DMS53 (cell line): ENCODE measurements around the gene IL9.
"Not testable (repeated sequence)": the region's sequence is repeated elsewhere in the genome, so short reads cannot be mapped to it uniquely, and the experiment has no call there.

Experiments used
- DNase-seq: peaks from one replicate; lab custom pipeline; 2025; lab: John Stamatoyannopoulos, UW

Gene IL9

DNA sequence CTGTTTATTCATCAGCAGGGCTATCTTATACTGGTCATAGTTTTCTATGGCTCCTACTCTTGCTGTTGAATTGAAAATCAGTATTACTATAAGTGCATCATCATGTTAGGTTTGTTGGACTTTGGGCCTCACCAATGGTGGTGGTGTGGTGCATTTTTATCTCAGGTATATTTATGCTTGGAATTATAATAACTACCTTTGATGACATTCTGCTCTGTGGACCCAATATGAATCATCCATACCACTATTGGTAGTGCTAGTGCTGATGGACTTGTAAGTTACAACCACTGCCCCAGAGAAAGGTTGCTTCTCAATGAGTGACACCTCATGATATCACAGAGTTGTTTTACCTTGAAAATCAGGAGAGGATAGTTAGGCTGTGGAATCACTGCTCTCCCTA, 28.0 kb downstream of the IL9 start:
- DNase-seq = no peak

DNA sequence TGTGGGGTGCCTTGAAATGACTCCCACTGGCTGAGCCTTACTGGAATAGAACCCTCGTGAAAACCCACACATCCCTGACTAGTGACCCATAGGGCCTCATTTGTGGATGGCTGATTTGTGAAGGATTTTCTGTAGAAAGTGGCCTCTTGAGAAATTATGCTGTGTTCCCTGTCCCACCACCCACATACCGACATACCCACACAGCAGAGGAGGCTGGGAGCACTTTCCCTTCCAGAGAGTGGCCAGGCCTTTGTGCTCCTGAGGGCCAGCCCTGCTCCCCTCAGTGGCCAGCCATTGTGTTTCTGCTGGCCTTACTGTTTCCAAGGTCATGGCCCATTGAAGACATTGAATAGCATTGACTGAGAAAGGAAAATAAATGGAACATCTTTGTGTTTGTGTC, 29.6 kb downstream of the IL9 start:
- DNase-seq = no peak

DNA sequence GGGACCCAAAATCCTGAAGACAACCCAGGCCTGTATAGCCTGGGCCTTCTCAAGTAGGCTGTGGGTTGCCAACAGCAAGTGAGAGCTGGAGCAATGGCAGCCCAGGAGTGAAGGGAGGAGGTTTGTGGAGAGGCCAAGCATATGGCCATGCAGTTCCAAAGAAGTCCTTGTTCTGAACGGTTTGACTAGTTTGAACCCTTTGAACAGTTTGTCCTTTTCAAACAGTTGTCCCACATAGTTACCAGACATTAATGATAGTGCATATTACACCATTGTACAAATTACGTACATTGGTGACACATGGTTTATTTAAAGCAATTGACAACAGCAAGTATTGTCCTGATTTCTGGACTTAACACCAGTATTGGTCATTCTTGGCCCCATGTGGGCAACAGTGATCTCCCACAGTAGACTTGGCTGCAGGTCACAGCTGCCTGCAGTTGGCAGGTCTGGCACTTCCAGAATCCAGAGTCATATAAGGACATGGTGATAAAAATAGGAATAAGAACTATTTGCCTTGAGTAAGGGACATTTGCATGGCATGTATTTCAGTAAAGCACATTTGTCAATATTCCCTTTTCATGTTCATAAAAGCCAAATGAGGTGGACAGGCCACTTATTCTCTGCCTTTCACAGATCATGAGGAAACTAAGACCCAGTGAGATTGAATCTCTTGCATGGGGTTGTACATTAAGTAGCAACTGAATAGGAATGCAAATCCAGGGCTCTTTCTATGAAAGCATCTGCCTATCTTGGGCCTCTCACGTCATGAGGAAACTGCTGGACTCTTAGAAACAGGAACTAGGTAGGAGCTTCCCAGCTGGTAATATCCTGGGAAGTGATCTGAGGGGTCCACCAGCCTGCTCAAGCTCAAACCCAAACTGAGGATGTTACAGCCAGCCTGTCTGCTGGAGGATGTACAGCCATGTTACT, 30.9 kb downstream of the IL9 start:
- no peak for DNase-seq

DNA sequence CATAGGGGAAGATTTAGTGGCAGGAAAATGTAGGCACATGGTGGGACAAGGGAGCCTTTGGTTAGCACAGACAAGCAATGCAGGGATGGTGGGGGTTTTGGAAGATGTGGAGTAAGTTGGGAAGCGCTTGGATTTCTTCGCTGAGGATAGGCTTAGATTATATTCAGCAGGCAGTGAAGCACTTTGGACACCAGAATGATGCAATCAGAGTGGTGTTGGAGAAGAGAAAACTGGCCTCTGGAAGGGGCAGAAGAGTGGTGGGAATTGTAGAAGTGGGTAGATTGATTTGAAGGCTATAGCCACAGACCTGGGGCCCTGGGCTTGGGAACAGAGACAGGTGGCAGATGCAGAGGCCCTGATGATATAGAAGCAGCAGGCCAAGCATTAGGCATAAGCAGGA, 32.9 kb downstream of the IL9 start:
- DNase-seq = no peak

DNA sequence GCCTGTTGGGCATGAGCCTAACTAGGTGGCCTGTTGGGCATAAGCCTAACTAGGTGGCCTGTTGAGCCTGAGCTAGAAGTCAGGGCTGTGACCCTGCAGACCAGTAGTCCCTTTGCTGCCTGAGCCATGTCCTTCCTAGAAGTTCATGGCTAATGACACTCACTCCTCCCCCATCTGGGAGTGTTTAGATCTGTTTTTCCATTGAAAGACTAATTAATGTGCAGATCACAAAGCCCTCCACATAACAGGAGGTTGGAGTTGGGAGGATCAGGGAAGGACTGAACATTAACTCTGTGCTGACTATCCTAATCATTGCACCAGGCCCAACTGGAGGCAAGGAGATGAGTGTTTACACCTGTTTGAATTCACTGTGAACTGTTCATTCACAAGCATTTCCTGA, 33.6 kb downstream of the IL9 start:
- no peak for DNase-seq

DNA sequence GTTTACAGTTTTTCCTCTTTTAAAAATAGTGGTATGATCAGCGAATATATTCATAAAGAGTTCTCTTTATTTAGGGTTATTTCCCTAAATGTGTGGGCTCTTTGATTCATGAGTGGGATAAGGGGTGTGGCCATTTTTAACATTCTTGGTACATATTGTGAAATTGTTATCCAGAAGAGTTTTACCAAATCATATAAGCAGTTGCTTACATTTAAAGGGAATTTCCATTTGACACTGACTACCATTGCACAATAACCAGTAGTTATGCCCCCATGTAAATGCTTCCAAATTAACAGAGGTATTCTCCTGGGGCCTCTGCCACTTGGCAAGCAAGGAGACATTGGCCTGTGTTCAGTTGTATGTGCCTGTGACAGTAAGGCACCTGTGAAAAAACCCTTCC, 34.0 kb downstream of the IL9 start:
- DNase-seq = no peak

DNA sequence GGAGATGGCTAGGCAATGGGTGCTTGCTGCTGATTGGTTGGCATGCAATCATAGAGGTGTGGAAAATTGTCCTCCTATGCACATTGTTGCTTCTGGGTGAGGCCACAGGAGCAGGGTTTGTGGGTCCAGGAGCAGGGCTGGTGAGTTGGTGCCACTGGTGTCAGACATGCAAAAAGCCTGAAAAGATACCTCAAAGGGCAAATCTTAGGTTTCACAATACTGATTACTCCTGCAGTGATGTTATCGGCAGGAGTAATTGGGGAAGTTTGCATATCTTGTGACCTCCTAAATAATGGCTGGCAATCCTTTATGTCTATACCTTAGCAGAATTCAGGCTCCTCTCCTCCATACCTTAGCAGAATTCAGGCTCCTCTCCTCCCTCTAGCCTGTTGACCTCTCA, 36.0 kb downstream of the IL9 start:
- no peak for DNase-seq

DNA sequence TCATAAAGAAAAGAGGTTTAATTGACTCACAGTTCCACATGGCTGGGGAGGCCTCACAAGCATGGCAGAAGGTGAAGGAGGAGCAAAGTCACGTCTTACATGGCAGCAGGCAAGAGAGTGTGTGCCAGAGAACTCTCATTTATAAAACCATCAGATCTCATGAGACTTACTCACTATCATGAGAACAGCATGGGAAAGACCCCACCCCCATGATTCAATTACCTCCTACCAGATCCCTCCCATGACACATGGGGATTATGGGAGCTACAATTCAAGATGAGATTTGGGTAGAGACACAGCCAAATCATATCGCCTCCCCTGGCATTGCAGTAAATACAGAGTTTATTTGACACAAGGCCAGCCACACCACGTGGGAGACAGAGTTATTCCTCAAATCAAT, 36.5 kb downstream of the IL9 start:
- DNase-seq = not testable (repeated sequence)

DNA sequence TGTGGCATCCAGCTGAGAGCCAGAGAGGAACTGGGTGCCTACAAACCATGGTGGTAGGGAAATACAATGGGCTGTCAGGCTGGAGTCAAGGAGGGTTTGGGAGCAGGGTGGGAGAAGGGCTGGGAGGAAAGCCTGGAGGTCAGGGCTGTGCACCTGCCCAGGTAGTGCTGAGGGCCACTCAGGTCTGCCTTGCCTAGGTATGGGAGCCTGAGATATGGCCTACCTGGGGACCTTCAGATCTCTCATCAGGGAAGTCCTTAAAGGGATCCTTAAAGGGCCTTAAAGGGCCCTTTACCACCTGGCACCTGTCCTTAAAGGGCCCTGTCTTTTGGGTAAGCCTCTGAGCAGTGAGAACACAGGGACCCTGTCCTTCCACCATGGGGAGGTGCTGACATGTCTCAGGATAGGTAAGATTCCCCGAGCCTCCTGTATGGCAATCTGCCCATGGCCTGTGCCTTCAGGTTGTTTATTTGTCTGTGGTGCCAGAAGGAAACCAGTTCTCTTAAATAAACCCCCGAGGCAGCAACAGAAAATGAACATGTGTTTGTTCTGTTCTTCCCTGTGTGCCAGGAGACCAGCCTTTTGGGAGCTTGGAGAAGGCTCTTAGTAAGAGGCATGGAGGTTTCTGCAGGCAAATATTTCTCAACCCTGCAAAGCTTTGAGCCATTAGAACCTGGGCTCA, 37.9 kb downstream of the IL9 start:
- no peak for DNase-seq

DNA sequence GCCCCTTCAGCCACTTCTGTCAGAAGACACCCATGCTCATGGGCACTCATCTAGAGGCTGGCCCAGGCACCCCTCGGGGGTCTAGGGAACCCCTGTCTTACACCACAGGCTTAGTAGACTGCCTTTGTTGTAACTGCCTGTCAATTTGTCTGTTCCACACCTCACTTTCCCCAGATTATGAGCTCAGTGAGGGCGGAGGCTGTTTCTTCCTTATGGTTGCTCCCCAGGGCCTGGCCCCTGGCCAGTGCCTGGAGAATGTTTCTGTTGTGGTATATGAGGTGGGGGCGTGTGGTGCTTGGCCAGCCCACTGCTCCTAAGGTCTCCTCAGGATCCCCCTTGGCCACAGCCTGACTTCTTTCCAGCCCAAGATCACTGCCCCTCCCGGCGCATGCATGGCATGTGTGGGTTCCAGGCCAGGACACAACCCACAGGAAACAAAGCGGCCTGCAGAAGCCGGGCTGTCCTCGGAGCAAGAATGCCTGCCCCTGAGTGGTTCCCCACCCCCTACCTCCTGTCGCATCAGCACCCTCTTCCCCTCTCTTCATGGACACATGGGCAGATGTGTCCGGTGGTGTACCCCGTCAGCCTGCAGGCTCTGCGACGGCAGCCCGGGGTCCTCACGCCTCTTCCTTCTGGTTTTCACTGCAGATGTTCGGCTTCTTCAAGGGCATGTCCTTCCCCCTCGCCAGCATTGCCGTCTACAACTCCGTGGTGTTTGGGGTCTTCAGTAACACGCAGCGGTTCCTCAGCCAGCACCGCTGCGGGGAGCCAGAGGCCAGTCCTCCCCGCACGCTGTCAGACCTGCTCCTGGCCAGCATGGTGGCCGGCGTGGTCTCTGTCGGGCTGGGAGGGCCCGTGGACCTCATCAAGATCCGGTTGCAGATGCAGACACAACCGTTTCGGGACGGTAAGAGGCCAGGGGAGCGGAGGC, 43.5 kb downstream of the IL9 start:
- DNase-seq = no peak

DNA sequence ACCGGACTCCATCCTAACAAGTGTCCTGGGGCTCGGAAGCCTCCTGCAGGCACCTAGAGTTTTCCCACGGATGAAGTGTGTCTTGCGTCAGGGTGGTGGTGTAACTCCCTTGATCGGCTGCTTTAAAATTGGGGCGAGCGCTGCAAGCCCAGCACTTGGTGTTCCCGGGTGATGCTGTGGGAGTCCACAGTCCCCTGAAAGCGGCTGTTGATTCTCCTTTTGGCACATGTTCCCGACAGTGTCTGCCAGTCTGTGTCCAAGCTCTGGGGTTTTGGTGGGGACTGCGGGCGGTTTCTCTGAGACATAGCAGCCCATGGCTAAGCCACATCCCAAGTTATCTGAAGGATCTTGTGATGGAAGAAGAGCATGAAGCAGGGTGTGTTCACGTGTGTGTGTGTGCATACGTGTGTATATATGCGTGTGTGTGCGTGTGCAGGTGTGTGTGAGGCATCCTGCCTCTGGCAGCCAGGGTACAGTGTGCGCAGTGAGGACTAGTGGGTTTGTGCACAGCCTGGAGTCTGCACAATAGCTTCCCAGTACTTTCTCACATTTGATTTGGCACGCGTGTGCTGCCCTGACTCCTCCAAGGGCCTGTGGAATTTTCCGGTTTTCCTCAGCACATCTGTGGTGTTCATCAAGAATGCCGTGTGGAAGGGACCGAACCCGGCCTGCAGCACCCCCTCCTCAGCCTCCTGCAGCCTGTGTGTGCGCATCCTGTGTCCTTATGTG, 44.3 kb downstream of the IL9 start:
- no peak for DNase-seq

DNA sequence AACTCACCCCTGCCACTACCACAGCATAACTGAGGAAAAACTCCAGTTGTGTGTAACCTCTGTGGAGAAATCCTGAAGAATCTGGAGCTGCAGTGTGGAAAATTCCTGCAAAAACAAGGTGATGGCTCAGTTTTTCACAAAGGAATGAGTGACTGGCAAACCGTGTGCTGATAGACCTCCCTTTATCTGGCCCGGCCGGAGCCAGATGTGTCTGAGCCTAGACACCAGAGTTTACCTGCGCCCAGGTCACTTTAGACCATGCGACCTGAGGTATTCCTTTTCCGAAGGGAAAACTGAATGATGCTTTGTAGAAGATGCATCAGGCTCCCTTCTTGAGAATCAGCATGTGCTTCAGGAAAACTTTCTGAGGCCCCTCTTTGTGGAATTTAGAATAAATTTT, 45.0 kb downstream of the IL9 start:
- DNase-seq = no peak

DNA sequence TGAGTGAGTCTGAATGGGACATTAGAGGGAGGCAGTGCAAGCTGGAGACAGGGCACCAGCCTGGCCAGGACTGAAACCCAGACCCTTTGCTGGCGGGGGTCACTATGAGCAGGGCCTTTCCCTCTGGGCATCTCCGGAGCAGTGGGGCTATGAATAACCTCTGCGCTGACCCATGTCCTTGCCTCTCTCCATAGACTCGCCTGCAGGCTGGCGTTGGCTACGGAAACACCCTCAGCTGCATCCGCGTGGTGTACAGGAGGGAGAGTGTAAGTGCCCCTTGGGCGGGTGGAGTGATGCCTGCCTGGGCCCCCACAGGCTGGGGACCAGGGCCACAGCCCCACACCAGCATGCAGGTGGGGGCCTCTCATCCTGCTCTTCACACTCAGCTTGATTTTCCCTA, 45.4 kb downstream of the IL9 start:
- no peak for DNase-seq

DNA sequence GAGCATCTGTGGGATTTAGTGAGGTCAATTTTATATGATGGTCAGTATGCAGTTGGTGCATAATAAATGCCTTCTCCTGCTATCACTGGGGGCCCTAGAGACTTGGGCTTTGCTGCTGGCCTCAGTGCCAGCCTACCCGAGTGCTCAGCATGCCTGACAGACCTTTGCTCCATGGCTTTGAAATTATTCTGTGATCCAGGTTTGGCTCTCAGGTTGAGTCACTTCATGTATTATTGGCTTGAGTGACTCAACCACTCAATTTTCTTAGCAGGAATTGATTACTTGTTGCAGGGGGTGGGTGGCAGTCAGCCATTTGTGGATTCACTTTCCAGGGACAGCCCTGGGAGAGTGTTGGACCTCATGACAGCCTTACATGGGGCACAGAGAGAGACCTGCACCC, 47.7 kb downstream of the IL9 start:
- no peak for DNase-seq

DNA sequence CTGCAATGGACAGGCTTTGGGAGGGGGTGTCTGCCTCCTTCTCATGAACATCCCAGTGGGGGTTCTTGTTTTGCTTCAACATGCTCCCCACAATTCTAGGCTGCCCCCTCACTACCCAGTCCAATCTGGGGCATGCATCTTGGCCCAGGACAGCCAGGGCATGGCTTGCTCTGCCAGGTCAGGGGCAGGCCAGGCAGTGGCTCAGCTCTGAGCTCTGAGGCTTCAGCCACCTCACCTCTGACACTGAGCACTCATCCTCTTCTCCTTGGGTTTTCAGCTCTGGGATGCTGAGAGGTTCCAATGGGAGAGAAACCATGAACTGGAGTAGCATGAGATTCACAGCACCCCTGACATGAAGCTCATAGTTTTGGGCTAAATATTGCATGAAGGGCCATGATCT, 49.3 kb downstream of the IL9 start:
- no peak for DNase-seq

DNA sequence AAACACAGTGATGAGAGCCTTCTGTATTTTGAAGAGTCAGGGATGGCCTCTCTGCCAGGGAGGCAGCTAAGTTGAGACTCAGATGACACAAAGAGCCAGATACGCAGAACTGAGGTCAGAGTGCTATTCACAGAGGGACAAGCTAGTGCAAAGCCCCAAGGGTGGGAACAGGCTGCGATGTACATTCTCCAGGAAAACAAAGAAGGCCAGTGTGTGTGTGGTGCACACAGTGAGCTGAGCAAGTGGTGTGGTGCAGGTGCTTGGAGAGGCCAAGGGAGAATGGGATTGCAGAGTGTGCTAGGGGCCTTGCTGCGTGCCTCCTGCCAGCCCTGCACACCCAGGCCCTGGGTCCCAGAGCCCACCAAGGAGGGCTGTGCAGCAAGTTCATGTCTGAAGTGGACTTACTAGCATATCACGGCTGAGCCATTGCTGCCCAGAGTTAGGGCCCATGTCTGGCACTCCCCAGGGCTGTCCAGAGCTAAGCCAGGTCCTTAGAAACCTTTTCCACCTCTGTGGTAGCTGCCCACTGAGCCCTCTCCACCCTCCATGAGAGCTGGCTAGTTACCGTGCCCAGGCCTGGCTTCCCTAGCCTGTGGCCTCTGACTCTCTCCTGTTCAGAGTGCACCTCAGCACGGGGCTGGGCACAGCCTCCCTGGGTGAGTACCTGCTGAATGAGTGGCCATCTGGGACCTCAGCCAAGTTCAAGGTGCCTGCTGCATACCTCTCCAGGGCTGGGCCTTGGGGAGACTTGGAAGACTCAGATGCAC, 51.9 kb downstream of the IL9 start:
- no peak for DNase-seq

DNA sequence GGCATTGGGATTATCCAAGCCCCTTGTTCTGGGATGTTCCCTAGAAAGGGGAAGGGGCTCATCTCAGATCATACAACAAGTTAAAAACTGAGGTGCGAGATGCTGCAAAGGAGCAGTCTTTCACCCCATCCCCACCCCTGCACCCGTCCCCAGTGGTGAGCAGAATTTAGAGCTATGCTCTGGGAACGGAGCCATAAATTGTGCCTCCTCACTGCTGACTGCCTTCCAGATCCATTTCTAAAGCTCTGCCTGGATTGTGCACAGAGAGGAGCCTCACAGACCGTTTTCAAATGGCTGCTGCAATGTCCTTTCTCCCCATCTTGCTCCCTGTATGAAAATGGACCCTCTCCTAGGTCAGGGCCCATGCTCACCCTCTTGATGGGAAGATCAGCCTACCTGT, 52.9 kb downstream of the IL9 start:
- DNase-seq = no peak
